Tibial nerve (tissue), 4 donors: Measurements from ENCODE around the gene GLI1. TPM values are rescaled to one million over a fixed set of nuclear protein-coding genes. Genes with fewer than 3 reads are reported as not detected.
"Not testable (repeated sequence)": the region's sequence is repeated elsewhere in the genome, so short reads cannot be mapped to it uniquely, and the experiment has no call there.

Experiments
- DNase-seq, 2 donors: peaks; one replicate each; pipeline ENCODE4 v3.0.0-alpha.2; 2019; ENCODE audit warnings: low spot score in 2 of 2
- H3K27ac ChIP-seq, 4 donors: fragments of 200-600 bp; sonication (generic) in 3 of 4; one replicate each; pipeline ENCODE4 v1.5.1; 2017 to 2019; ENCODE audit warnings: mild to moderate bottlenecking in 1 of 4
- H3K27me3 ChIP-seq, 2 donors: fragments of 200-600 bp; sonication (generic) in 1 of 2; one replicate each; pipeline versions ENCODE4 v1.5.1 to v1.6.0; 2017 to 2019
- H3K36me3 ChIP-seq, 3 donors: fragments of 200-600 bp; sonication (generic); one replicate each; pipeline ENCODE4 v1.5.1; 2018 to 2019
- H3K4me1 ChIP-seq, 4 donors: fragments of 200-600 bp; sonication (generic) in 3 of 4; one replicate each; pipeline ENCODE4 v1.5.1; 2017 to 2019
- H3K4me3 ChIP-seq, 4 donors: fragments of 200-600 bp; sonication (generic) in 3 of 4; one replicate each; pipeline ENCODE4 v1.5.1; 2017 to 2019; ENCODE audit warnings: mild to moderate bottlenecking in 1 of 4, moderate library complexity in 1 of 4
- H3K9me3 ChIP-seq, 4 donors: fragments of 200-600 bp; sonication (generic) in 3 of 4; one replicate each; pipeline ENCODE4 v1.5.1; 2017 to 2019
- CTCF ChIP-seq, 5 experiments: fragments of 200-600 bp in 3 of 5; fragments of 450-650 bp in 2 of 5; sonication (generic) in 3 of 5; IDR thresholded peaks; one replicate each; pipeline ENCODE4 v1.5.1; 2016 to 2019; ENCODE audit warnings: antibody characterized with exemption in 5 of 5, mild to moderate bottlenecking in 3 of 5, moderate library complexity in 2 of 5
- EP300 ChIP-seq, 2 donors: sonication (generic); formaldehyde crosslinking; IDR thresholded peaks; one replicate each; pipeline ENCODE4 v1.6.1; 2017; ENCODE audit warnings: antibody characterized with exemption in 2 of 2, mild to moderate bottlenecking in 1 of 2
- POLR2A ChIP-seq, 2 donors: fragments of 450-650 bp; IDR thresholded peaks; one replicate each; pipeline ENCODE4 v1.6.1; 2017; ENCODE audit warnings: antibody characterized with exemption in 2 of 2, mild to moderate bottlenecking in 2 of 2, moderate library complexity in 2 of 2
- WGBS, 2 donors: methylation state at CpG; one replicate each; pipeline ENCODE4 v1.1.5; 2018; 5-methylcytosine and 5-hydroxymethylcytosine counted together
- total RNA-seq, 4 donors: library from RNA; depleted of rRNA; stranded (reverse); fragments of >200 nt; gene quantifications; one replicate each; pipeline ENCODE4 v1.1.0, GENCODE V29; 2016

GLI1 gene
- total RNA-seq, 4 donors from 2014 or later: 16.2 to 61.0 (median 38.7) TPM

GRCh38 chr12:57511161-57511560 is 51.6 kb downstream of the GLI1 start:
- Histone ChIP-seq H3K4me3 (no peak overlapping the region), H3K27me3 (no peaks in the 10 kb centered on the region), H3K4me1 (no peaks in the 10 kb centered on the region), H3K27ac (no peak overlapping the region), H3K9me3 (no peaks in the 10 kb centered on the region), H3K36me3 (peaks cover 5 to 92% (median 37%) of the 10 kb centered on the region in 3 donors)
- no peak for DNase-seq
- TF ChIP-seq EP300 (IDR thresholded peaks at IDR 0.05) (no peak), CTCF (IDR thresholded peaks at IDR 0.05) (no peak), POLR2A (IDR thresholded peaks at IDR 0.05) (no peak)
- WGBS, 2 donors: 94 to 95% methylated on average over 4 of the region's 4 CpGs

- Histone ChIP-seq H3K27me3 (no peaks in the 10 kb centered on the region), H3K4me3 (no peak overlapping the region), H3K27ac (no peak overlapping the region), H3K36me3 (peaks cover 5 to 93% (median 38%) of the 10 kb centered on the region in 3 donors), H3K4me1 (peaks cover 0 to 5% (median 0%) of the 10 kb centered on the region in 4 donors), H3K9me3 (no peaks in the 10 kb centered on the region)
- WGBS, 2 donors: 90 to 95% methylated on average over 7 of the region's 7 CpGs
- DNase-seq: no peak
- TF ChIP-seq EP300 (IDR thresholded peaks at IDR 0.05) (no peak), CTCF (IDR thresholded peaks at IDR 0.05) (no peak), POLR2A (IDR thresholded peaks at IDR 0.05) (no peak)
Observed at GRCh38 chr12:57511588-57512325, 52.2 kb downstream of the GLI1 start.

- Histone ChIP-seq H3K27me3 (no peaks in the 10 kb centered on the region), H3K4me1 (peaks cover 0 to 14% (median 2%) of the 10 kb centered on the region in 4 donors), H3K4me3 (no peak overlapping the region), H3K27ac (no peak overlapping the region), H3K9me3 (no peaks in the 10 kb centered on the region), H3K36me3 (peaks cover 5 to 96% (median 45%) of the 10 kb centered on the region in 3 donors)
- WGBS, 2 donors: 91 to 93% methylated on average over 6 of the region's 6 CpGs
- TF ChIP-seq POLR2A (IDR thresholded peaks at IDR 0.05) (no peak), CTCF (IDR thresholded peaks at IDR 0.05) (no peak), EP300 (IDR thresholded peaks at IDR 0.05) (no peak)
- DNase-seq: no peak
Observed at GRCh38 chr12:57512665-57513064, 53.1 kb downstream of the GLI1 start.

- peaks cover 5 to 92% (median 45%) of the 10 kb centered on the region in 3 donors for H3K36me3 ChIP-seq
- H3K9me3 ChIP-seq: no peaks in the 10 kb centered on the region
- H3K4me3 ChIP-seq: no peak overlapping the region
- peaks cover 0 to 20% (median 8%) of the 10 kb centered on the region in 4 donors for H3K4me1 ChIP-seq
- TF ChIP-seq EP300 (IDR thresholded peaks at IDR 0.05) (no peak), CTCF (IDR thresholded peaks at IDR 0.05) (no peak), POLR2A (IDR thresholded peaks at IDR 0.05) (no peak)
- DNase-seq: no peak
- H3K27ac ChIP-seq: no peak overlapping the region
- no peaks in the 10 kb centered on the region for H3K27me3 ChIP-seq
- WGBS, 2 donors: 96 to 97% methylated on average over 5 of the region's 5 CpGs
Observed at GRCh38 chr12:57513266-57513665, 53.7 kb downstream of the GLI1 start.

- 91 to 98% methylated on average over 6 of the region's 6 CpGs for WGBS, 2 donors
- not testable (repeated sequence) for DNase-seq, H3K27ac ChIP-seq, H3K9me3 ChIP-seq, H3K4me3 ChIP-seq, H3K27me3 ChIP-seq
- peaks cover 0 to 25% (median 12%) of the 10 kb centered on the region in 4 donors for H3K4me1 ChIP-seq
- H3K36me3 ChIP-seq: peaks cover 5 to 88% (median 45%) of the 10 kb centered on the region in 3 donors
Observed at GRCh38 chr12:57513677-57514076, 54.1 kb downstream of the GLI1 start.

GRCh38 chr12:57514246-57514645 is 54.7 kb downstream of the GLI1 start:
- not testable (repeated sequence) for H3K27me3 ChIP-seq, H3K4me3 ChIP-seq, H3K9me3 ChIP-seq, H3K27ac ChIP-seq, DNase-seq
- 90 to 92% methylated on average over 9 of the region's 9 CpGs for WGBS, 2 donors
- Histone ChIP-seq H3K36me3 (peaks cover 5 to 83% (median 45%) of the 10 kb centered on the region in 3 donors), H3K4me1 (peaks cover 0 to 30% (median 18%) of the 10 kb centered on the region in 4 donors)
